Measurements from ENCODE around the gene FZD10.

Gene FZD10

DNA sequence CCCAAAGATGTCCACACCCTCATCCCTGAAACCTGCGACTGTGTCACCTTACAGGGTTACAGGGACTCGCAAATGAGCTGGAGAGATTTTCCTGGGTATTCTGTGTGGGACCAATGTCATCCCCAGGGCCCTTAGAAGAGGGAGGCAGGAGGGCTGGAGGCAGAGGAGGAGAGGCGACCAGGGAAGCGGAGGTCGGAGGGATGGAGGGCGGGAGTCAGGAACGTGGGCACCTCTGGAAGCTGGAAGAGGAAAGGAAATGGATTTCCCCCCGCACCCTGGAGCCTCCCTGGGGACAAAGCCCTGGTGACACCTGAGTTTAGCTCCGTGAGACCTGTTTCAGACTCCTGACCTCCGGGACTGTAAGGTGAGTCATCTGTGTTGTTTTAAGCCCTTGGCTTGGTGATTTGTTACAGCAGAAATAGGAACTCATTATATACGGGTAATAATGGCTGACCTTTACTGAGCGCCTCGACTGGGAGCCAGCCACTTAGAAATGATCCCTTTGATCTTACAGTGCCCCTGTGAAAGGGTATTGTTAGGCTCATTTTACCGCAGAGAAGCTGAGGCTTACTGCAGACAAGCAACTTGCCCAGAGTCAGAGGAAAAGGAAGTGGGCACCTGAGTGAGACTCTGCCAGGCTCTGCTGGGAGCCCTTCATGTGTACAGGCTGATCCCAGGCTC, 29.3 kb upstream of the FZD10 start:
- no peak for DNase-seq

DNA sequence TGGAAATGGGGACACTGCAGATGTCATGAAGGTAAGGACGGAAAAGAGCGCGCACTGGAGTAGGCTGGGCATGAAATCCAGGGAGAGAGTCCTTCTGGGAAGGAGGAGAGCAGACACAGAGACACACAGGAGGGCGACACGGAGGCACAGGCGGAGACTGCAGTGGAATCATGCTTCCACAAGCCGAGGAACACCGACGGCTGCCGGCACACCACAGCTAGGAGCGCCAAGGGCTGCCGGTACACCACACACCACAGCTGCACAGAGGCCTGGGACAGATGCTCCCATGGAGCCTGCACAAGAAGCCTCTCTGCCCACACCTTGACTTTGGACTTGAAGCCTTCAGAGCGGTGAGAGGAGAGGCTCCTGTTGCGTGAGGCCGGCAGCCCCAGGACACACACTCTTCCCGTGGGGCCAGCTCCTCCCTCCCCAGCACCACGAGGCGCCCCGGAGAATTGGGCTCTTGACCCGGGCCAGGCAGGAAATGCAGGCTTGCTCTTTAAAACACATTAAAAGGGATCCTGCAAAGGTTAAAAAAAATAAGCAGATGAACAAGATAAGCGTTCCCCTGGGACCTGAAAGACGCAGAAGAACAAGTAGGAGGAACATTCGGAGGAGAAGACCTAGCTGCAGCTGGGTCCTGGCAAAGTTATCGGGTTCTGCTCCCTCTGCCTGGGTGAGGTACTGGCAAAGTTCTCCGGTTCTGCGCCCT, 28.3 kb upstream of the FZD10 start:
- no peak for DNase-seq

DNA sequence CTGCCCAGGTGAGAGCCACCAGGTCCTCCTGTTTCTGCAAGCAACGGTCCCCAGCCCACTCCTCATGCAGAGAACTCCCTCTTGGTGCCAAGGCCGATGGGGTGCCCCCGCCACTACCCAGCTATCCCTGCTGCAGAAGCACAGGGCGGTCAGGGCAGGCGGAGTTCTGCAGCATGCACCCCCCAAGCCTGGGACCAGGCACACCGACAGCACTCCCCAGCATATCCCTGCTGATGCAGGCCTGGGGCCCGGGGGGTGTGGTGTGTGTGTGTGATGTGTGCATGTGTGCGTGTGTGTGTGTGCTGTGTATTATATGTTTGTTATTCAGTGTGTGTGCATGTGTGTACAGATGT, 27.7 kb upstream of the FZD10 start:
- no peak for DNase-seq

DNA sequence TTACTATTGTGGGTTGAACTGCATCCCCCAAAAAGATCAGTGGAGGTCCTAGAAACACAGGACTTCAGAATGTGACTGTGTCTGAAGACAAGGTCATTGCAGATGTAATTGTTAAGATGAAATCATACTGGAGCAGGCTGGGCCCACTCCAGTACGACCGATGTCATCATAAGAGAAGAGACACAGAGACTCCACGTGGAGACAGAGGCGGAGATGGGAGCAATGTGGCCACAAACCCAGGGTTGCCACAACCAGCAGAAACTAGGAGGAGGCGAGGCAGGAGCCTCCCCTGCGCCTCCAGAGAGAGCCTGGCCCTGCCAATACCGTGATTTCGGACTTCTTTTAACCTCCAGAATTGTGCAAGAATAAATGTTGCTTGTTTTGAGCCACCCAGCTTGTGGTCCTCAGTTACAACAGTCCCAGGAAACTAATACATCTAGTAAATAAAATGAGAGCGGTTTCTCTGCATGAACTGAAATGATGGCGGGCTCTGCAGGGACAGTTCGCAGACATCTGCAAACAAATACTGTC, 25.7 kb upstream of the FZD10 start:
- DNase-seq, result no peak

DNA sequence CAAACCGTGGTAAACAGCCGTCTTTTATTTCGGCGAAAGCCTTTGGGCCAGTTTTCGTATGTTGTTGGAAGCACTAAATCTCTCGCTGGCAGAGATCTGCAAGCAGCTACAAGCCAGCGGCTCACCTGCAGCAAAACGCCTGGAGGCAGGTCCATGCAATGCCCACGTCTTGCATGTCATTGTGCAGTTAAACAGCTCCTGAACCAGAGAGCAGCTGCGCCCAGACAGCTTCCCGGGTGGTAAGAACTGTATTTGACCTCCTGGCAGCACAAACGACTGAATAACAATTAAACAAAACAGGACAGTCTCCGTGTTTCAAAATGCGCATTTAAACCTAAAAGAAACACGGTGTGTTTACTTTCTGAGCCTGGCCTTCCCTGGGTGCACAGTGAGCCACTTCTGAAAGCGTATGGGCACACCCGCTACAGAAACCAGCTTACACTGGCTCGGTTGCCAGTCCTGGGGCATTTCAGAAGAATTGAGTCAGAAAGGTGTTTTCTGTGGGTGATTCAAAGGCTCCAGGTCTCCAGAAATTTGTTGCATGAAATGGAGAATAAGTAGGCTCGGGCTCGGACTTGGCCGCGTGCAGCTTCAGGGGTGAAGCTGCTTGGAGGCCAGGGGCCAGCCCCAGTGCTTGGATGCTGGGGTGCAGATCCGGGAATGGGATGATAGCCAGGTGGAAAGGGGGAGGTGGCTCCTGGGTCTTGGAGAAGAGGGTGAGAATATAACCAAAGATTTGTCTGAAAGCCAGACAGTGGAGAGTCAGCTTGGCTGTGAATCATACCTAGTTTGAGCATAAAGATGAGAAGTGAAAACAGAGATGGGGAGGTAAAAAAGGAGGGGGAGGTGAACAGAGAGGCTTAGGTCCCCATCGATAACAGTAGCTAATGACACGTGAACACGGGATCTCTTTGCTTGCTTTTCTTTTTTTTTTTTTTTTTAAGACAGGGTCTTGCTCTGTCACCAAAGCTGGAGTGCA, 24.9 kb upstream of the FZD10 start:
- DNase-seq, result no peak

DNA sequence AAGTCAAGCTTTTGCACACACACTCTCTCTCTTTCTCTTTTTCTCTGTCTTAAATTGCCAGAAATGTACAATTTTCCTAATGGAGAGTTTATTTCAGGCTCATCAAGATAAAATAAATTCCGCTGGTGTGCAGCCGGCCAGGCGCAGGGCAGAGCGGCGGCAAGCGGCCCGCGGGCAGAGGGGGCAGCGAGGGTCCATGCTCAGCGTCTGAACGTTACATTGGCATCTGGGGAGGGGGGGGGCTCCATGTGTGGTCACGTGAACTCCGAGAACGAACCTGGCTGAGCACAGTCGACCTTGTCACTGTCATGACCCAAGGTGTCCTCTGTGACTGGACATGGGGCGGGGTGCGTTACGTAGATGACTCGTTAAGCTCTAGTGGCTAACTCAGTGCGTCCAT, 23.8 kb upstream of the FZD10 start:
- no peak for DNase-seq

DNA sequence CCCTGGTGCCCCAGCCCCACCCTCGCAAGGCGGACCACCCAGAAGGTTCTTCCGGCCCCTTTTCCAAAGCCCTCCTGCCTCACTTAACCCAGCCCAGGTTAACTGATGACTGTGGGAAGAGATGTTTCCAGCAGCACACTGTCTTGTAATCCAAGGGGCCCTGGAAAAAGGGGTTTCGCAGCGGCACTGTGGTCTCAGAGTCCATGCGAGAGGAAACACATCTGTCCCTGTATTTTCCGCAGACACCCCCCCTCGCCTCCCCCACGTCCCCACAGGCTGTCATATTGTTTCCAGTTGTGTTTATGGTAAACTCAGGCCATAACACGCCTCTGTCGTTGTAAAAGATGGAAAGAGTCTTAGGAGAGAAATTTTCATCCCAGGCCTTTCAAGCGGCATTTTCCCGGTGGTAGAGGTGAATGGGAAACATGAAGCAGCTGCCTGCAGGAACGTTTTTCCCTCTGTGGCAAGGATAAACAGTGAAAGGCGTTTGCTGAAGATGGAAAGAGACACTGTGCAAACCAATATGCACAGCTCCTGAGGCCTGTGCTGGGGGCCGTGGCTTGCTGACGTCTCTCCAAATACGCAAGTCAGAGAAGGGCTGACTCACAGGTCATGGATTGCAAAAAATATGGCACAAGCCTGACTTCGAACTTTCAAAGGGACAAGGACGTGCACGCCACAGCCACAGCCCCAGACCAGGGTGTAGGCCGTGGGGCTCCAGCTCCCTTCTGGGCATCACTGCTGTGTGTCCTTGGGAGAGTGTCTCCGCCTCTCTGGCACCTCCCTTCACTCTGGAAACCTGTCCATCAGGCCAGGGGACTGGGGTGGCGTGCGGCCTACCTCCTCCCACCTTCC, 22.5 kb upstream of the FZD10 start:
- no peak for DNase-seq

DNA sequence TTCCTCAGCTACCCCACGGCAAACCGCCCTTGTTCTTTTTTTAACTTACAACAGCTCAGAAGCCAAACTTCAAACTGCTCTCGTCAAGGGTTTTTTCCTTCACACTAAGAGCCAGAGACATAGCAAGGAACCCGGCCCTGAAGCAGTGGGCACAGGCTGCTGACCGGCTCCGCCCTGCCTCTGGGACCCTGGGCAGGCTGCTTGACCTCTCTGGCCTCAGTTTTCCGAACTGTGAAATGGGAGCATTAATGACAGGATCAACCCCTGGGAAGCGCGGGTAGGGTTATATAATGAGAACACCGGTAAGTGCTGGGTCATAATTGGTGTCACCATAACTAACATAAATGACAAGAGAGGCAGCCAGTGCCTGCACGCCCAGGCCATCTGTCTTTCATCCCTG, 21.2 kb upstream of the FZD10 start:
- DNase-seq, result no peak

DNA sequence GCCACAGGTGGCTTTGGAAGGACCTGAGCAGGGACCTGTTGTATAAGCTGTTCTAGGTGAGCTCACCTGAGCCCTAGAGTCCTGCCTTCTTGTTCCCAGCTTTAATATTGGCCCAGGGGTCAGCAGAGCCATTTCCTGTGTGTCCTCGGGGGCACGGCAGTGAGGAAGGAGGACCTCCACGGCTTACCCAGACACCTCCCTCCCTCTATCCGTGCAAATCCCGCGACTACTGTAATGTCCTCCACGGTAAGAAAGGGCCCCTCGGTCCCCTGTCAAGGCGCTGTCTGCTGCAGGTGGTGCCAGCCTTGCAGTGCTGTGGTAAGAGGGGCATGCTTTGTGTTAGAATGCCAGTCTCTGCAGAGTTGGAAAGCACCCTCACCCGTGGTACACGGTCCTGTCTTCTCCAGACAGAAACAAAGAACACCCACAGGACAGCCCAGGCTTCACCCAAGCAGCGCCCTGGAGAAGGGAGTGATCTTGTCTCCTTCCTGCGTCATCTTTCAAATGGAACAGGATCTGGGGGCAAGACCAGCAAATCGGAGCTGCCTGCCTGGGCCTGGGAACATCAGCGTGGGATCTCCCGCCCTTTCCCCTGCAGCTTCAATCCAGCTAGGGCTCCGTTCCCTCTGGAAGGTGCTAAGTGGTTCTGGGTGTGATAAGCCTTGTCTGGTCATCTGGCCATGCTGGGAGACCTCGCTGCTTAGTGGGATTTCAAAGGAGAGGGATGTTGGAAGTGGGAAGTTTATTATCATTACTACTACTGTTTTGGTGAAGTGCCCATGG, 20.2 kb upstream of the FZD10 start:
- no peak for DNase-seq

DNA sequence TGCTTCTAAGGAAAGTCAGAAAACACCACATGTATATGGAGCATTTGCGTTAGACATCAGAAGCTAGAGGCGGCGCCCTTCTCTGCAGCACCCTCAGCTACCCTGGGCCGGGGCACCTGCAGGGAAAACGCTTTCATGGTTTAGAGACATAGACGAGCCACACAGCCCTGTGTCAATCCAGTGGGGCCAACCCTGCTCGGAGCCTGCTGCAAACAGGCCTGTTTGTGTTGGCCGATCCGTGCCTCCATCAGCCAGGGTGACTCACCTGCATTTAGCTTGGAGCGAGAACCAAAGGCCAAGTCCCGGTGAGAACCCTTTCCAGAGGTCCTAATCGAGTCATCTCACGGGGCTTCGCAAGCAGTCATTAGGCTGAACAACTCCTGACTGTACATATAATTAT, 19.5 kb upstream of the FZD10 start:
- no peak for DNase-seq

DNA sequence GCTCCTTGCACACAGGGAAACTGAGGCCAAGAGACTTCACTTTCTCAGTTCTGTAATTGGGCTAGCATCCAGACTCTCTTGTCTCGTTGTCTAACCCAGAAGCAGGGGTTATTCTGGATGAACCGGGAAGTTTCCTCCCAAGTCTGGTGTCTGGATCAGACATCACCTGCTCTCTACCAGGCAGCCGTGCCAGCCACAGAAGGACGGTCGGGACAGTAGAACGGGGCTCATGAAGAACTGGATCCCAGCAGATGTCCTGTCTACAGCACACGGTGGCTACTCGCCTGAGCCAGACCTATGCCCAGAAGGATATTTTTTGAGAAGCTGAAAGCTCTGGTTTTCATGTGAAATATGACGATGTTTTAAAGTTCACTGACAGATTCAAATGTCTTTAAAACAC, 19.1 kb upstream of the FZD10 start:
- DNase-seq, result no peak

DNA sequence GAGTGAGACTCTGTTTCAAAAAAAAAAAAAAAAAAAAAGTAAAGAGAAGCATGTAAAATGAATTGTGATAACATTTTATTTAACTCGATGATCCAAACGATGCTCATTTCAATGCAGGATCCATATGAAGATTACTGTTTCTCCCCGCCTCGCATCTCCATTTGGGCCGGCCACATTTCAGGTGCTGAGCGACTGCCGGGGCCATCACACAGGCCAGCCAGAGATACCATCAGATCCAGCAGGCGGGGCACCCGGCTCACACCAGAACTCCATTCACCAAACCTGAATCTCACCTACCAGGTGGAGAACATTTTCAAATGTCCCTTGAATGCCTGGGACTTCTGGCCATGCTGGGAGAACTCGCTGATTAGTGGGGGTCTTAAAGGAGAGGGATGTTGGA, 18.0 kb upstream of the FZD10 start:
- DNase-seq, result no peak

DNA sequence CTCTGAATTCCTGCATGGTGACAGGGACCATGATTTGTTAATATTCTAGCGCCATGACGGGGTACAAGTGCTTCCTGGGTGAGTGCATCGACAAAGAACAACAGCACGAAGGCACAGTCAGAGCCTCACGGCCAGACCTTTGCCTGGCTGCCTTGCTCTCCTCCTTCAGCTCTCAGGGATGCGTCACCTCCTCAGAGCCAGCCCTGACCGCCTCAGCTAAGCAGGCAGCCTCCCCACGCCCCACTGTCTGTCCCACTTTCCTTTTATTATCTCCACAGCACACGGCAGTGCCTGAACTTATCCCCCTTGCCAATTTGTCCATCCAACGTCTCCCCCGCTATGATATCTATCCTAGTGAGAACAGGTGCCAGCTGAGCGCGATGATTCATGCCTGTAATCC, 16.5 kb upstream of the FZD10 start:
- DNase-seq, result no peak

DNA sequence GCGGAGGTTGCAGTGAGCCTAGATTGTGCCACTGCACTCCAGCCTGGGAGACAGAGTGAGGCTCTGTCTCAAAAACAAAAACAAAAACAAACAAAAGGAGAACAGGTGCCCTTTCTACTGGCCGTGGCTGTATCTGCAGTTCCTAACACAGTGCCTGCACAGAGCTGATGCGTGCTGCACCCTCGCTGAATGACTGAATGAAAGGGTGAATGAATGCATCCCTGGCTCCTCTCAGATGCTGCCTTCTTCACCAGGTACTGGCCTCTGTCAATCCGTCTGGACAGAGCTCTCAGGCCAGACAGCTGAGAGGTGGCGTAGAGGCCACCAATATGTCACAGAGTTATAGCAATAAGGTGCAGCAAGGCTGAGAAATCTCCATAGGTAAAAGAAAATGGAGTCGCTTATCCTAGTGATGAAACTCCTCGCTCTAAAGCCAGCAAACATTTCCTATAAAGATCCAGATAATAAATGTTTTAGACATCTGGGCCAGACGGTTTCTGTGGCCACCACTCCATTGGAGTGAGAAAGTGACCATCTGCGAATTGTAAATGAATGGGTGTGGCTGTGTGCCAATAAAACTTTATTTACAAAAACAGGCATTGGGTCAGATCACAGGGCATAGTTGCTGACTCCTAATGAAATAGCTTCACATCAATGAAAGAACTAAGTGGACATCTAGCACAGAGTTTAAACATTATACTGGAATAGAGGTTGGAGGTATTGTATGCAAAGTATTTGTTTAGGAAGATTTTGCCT, 15.9 kb upstream of the FZD10 start:
- no peak for DNase-seq

DNA sequence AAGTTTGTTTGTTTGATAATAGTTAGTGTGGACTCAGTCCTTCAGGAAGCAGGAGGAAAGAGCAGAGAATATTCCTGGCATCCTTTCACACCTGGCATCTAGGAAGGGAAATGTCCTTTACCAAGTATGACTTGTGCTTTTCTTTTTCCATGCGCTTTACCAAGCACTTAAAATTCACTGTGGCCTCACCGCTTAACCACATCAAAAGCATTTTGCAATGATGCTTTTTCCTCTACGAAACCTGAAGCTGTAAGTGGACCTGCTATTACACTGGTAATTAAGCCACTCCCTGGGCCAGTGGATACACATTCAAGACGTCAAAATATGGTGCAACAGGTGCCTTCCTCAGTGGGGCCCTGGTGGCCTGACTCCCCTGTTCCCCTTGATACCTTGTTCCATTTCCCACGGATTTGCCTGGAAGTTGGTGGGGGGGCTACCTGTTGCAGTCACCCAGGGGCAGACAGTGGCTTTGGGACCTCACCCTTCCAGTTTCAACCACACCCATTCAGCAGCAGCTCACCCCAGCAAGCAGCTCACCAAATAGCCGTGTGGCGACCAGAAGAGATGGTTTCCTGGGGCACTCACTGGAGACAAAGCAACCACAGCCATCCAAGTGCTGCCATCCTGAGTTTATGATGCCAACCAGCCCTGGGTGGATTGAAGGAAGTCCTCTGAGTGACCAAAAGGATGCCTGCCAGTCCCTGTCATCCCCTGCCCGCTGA, 14.2 kb upstream of the FZD10 start:
- no peak for DNase-seq

DNA sequence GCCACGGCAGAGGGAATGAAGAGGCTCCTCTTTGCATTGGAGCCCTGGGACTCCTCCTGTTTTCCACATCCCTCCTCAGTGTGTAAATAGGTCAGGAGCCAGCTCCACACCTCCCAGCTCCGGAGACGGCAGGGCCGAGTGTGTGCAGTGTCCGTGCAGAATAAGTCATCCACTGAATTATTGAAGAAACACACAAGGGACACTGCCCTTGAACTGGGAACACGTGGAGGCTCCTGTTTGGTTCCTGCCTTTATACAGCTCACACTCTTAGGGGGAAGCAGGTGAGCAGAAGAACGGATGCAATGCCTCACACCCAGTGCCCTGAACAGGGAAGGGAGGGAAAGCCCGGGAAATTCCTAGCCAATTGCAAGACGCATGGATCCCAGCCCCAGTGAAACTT, 10.4 kb upstream of the FZD10 start:
- no peak for DNase-seq

DNA sequence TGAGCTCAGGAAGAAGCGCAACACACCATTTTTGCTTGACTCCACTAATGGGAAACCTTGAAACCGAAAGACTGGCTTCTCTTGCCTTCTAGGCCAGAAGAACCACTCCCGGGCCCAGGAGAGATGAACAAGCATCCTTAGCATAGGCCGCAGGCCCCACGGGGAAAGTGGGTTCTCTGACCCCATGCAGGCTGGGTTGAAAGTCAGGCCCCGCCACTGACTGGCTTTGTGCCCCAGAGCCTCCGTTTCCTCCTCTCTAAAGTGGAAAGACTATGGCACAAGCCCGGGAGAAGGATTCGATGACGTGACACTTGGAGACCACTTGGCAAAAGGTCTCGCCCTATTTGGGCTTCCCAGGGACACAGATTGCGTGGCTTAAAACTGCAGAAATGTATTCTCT, 9.9 kb upstream of the FZD10 start:
- DNase-seq, result no peak

DNA sequence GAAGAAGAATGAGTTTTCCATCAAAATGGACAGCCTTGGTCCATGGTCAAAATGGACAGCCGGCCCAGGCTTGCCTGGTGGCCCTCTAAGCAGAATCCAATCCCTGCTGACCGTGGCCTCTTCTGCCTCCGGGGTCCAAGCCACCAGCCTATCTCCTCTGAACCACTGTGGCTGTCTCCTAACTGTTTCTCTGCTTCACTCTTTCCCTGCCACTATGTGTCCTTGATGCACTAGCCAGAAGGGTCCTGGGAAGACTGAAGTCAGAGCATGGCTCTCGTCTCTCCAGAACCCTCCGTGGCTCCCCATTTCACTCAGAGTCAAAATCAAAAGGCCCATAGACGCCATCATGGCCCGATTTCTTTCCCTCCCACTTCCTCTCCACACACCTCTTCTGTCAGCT, 8.5 kb upstream of the FZD10 start:
- no peak for DNase-seq

DNA sequence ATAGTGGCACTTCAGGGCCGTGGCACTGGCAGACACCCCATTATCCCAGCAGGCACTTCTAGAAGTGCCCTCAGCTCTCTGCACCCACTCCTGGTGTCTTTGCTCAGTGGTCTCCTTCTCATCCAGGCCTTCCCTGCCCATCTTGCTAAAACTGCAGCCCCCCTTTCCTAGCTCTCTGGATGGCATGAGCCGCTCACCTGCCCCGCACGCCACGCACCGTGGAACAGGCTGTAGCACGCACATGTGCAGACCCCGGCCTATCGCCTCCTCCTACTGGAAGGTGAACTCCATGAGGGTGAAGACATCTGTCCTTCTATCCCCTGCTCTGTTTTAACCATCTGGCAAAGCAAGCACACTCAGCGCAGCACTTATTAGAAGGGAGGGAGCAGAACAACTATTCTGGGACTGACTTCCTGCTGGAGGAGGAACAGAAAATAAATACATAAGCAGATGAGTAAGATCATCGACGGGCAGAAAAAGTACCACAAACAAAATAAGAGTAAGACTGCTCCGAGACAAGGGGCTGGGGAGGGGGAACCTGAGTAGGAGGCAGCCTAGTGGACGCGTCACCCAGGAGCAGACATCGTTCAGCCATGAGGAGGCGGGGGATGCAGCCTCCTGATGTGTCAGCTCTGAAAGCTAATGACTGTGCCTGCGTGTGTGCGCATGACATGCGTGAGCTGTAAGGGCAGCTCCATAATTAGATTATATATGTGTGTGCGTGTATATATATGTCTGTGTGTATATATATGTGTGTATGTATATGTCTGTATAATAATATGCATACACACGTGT, 7.8 kb upstream of the FZD10 start:
- DNase-seq, result no peak

Data from activated T-cell treated with anti-CD3 and anti-CD28 coated beads, Interleukin-2, amount 50 U/mL, for 1 hour (primary cell).